GM18909 (cell line): ENCODE data around the gene NRF1.
"Not testable (repeated sequence)": the region's sequence is repeated elsewhere in the genome, so short reads cannot be mapped to it uniquely, and the experiment has no call there.

Experiments
- ATAC-seq: cut with Tn5 transposase; IDR thresholded peaks from one replicate; pipeline ENCODE4 v1.9.1; 2021; ENCODE audit warnings: mild to moderate bottlenecking; ENCODE audit not compliant: unreplicated experiment, poor library complexity

Gene NRF1

DNA sequence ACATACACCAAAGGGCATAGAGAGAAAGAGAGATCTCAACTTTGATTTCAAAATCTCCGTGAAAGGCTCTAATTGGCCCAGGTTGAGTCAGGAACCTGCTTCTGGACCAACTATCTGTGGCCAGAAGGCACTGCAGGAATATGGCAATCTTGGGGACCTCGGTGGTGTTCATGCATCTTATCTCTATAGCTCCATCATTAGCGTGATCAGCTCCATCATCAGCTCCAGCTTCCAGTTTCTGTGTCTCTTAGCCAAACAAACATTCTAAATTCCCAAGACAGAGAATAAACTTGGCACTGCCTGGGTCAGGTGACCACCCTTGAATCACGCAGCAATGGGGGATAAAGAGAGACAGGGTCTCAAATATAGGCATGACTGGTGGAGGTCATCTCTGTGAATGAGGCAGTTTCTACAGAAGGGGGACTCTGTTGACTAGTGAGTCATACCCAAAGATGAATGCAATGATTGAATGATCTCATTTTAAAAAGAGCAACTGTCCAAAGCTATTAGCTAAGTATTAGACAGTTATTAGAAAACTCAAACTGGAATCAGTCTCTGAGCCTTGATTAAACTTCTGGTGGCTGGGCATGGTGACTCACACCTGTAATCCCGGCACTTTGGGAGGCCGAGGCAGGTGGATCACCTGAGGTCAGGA is 5.4 kb upstream of the NRF1 start:
- ATAC-seq, result no peak

DNA sequence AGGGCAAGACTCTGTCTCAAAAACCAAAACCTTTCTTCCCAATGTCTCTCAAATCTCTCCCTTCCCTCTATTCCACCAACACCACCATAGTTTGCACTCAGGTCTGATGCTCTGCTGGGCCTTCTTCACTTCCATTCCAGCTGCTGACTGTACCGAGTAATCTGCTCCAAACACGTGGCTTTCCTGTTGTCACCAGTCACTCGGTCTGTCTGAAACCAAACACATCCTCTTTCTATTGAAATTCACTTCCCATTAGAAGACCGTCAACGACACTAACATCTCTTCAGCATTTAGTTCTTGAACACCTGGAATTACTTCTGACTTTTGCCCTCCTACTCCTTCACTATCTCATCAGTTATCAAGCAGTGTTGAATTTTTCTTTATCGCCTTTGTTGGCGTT is 4.7 kb upstream of the NRF1 start:
- ATAC-seq, result no peak

DNA sequence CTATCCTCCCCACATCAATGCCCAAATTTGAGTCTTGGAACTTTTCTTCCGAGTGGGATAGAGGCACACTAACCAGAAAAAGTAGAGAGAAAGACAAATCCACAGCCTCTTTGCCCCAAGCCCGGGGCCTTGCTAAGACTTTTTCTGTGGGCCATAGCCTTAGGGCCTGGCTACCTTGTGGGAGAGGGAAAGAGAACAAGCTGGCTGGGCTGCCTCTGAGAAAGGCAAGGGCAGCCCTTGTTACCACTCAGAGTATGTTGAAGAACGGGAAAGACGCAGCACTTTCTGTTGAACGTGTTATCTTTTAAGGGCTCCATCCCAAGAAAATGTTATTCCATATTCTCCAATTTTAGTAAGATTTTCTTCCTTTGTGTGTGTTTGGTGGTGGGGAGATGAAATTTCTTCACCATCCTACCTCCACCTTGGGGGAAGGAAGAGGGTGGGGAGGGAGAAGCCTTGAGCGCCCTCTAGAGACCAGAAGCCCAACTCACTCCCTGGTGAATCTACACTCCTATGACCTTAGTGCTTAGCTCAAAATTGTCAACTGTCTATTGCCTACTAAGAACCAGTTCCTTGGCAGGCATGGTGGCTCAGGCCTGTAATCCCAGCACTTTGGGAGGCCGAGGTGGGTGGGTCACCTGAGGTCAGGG is 3.9 kb upstream of the NRF1 start:
- ATAC-seq, result no peak

DNA sequence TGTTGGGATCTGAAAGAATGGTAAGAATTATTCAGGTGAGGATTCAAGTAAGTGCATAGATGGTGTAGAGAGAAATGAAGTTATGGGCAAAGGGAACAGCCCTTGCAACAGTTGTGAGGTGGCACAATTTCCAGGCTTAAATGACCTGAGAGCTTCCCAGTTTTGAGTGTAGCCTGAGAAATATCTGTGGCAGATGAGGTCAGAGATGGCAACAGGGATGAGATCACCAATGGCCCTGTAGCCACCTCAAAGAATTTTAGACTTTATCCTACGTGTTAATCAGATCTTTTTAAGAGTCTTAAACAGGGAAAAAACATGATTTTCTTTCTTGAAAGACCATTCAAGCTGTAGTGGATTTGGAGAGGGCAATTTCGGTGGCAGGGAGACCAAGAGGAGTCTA is 1.9 kb upstream of the NRF1 start:
- ATAC-seq, result no peak

DNA sequence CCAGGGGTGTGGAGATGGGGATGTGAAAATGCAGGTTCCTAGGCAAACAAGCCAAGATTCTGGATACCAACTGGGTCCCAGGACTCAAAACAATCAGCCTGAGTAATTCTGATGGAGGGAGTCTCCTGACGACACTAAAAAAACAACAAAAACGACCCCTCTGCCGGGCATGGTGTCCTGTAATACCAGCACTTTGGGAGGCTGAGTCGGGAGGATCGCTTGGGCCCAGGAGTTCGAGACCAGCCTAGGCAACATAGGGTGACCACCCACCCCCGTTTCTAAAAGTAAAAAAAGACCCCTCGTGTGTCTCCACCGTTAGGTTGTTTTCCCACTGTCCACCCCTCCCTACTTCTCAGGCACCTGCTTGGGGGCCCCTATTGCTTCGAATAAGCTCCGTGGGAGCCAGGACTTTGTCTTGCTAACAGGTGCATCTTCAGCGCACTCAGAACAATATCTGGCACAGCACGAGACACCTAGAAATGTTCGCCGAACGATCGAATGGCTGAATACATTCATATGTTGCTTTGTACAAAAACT is 743 bp upstream of the NRF1 start:
- no peak for ATAC-seq

DNA sequence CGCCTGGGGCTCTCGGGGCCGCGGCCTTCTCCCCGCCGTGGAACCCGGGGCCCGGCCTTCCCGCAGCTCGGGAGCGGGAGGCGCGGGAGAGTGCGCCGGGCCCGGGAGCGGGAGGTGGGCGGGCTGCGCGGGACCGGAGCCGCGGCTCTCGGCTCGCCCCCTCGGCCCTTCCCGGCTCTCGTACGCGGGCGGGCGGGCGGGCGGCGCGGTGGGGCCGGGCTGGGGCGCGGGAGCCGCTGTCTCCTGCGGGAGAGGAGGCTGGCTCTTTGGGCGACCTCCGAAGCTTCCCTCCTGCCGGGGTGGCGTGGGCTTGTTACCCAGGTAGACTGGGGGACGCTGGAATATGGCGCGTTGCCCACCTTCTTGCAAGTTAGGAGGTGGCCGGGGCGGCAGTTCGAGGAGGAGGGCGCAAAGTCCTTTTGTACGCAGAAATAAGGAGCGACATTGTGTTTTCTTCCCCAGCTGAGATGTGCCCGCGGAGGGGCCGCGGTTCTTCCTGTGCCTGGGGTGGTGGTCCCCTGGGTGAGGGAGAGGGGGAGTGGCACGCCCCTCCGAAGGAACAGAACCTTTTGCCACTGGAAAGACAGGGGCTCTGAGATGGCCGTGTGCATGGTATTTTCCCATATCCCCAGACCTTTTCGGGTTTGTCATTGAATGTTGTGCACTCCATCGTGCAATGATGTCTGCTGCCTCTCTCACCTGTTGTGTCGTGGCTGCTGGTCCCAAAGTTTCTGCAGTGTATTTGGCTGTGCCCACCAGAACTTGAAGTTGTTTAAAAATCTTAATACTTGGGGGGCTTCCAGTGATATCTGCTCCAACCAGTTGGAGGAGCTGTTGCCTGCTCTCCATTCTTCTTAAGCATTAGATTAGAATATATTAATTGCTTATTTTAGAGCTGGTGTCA is 844 bp downstream of the NRF1 start:
- ATAC-seq, result peak; percentile 23

DNA sequence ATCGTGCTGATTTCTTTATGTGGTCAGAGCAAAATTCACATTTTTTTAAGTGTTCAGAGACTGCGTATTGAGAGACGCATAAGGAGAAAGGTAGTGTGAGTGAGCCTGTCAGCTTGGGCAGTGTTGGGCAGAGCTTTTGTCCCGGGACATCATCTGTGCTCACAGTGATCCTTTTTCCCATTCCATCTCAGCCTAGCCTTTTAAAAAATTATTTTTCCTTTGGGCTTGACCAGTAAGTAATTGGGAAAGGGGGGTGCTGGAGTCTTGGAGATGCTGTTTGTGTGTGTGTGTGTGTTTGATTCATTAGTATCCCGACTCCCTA is 1.5 kb downstream of the NRF1 start:
- no peak for ATAC-seq

DNA sequence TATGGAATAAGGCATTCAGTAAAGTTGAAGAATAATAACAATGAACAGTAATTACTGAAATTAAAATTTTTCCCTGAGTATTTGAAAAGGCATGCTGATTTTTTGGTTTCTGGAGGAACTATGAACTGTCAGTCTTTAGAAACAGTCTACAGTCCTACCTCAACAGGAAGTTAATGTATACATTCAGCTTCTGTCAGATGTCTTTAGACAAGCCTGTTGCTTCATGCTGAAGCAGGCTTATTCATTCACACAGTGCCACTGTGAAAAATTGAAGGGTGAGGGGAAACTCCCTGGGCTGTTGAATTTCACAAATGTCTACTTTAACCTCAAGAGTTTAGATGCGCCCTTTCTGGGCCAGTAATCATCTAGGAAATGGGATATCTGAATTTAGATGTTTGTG is 3.5 kb downstream of the NRF1 start:
- ATAC-seq, result peak; percentile 56

DNA sequence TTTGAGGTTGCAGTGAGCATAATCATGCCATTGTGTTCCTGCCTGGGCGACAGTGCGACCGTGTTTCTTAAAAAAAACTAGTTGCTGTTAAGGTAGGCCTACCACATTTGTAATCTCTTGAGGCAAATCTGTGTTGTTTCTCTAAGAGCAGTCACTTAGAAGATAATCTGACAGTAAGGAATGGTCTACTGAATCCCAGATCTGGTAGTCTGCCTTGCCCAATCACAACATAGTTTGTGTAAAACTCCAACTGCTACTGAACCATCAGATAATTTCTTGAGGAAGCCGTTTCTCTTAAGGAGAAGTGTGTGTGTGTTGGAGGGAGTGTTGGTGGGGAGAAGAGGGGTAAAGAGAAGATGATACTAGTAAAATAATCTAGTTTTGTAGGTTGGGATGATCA is 5.0 kb downstream of the NRF1 start:
- no peak for ATAC-seq

DNA sequence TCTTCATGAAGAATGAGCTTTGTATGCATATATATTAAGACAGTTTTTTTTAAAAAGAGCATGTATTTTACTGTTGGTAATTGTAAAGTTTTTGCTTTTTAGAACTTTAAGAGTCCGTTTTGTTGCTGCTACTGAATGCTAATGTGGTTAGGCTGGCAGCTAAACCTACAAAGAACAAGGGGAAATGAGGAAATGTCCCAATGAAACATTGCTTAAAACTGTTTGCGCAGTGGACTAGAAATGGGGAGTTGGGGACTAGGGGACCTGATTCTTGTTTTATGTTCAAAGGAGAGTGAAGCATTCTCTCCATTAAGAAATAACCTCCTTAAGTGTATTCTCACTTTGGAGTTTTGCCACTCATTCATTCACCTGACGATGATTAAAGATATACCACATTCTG is 5.7 kb downstream of the NRF1 start:
- no peak for ATAC-seq

DNA sequence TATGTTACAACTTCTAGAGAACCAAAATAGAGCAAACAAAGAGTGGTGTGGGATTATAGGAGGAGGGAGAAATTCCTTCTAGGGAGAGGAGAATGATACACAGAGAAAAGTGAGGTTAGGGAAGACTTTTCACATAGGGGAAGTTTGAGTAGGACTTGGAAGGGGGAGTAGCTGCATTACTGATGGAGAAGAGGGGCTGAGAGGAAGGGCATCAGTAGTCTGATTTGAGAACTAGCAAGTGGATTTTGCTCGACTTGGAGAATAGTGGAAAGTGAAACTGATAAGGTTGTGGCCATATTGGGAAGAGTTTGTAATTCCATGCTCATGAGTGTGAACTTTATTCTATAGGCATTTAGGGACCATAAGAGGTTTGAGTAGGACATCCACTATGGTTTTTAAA is 6.1 kb downstream of the NRF1 start:
- no peak for ATAC-seq

DNA sequence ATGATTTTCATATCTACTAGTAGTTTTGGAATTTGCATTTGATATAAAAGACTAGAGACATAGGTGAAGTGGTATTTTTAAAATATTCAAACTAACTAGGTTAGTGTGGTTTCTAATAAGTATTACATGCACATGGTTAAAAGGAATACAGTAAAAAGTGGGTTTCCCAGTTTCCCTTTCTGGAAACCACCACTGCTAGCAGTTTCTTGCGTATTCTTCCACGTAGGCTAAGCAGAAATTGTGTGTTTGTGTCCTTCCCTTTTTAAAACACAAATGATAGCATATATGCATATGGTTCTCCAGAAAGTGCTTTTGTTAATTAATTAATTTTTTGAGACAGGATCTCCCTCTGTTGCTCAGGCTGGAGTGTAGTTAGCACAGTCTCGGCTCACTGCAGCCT is 15.4 kb downstream of the NRF1 start:
- no peak for ATAC-seq

DNA sequence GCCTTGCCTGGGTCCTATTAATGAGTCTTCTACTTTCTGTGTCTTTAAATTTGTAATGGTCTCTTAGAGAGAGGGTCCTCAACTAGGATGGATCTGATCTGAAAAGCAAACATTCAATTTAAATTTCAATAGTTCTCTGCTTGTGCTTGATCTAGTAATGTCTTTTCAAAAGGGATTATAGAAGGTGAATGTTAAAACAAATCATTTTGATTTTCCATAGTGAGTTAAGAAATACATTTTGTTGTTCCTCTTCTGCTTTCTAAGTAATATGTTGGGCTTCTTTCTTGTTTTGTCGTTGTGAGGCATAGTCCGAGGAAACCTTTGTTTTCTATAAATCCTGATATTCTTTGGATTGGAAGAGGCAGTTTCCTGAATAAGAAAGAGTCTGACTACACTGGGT is 18.8 kb downstream of the NRF1 start:
- ATAC-seq, result no peak

DNA sequence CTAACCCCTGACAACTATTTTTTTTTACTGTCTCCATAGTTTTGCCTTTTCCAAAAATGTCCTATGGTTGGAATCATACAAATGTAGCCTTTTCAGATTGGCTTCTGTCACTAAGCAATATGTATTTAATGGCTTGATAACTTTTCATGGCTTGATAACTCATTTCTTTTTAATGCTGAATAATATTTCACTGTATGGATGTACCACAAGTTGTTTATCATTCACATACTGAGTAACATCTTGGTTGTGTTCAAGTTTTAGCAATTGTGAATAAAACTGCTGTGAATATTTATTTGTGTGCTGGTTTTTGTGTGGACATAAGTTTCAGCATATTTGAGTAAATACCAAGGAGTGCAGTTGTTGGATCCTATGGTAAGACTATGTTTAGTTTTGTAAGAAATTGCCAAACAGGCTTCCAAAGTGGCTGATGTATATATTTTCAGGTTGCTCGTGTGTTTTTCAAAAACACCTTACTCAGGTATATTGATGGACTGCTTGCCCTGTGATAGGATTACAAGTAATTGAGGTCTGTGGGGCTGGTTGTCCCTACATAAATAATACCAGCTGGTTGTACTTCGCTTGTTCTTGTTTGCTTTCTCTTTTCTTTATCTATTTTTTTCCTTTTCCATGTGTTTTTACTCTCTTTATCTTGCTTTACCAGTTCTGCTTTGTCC is 23.0 kb downstream of the NRF1 start:
- no peak for ATAC-seq

DNA sequence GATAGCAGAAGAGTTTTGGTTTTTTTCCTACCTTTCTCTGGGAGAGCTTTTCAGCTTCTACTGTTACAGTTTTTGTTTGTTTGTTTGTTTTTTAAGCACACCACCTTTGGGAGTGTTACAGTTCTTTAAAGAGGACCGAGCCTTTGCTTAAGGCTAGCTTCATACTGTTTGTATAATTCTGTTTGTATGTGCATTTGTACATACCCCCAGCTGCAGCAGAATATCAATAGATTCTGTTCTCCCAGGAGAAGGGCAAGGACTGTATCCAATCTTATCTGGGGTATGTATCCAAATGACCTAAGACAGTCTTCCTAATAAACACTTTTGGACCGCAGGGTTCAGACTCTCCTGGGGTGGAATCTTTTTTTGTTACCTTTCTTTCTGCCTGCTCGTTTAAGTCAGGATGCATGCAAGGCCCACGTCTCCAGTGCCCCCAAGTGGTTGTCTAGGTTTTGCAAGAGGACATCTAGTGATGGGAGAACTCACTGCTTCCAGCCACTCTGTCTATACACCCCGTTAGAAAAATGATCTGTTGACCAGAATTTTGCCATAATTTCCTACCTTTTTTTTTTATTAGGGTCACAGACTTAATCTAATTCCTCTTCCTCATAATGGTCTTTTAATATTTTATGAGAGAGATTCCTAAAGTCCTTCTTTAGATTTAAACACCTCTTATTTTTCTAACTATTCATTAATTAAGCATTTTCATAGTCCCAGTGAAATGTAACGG is 23.9 kb downstream of the NRF1 start:
- peak; percentile 73 for ATAC-seq

DNA sequence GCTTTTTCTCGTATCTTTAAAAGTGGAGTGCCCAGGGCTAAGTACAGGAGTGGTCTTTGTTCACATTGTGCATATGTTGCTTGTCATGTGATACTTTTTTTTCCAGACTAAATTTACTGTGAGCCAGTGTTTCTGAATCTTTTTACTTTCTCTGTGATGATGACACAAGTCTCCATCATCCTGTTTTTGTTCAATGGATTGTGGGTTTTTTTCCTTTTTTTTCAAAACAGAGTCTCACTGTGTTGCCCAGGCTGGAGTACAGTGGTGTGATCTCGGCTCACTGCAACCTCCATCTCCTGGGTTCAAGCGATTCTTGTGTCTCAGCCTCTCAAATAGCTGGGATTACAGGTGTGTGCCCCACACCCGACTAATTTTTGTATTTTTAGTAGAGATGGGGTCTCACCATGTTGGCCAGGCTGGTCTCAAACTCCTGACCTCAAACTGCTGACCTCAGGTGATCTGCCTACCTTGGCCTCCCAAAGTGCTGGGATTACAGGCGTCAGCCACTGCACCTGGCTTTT is 24.6 kb downstream of the NRF1 start:
- not testable (repeated sequence) for ATAC-seq

DNA sequence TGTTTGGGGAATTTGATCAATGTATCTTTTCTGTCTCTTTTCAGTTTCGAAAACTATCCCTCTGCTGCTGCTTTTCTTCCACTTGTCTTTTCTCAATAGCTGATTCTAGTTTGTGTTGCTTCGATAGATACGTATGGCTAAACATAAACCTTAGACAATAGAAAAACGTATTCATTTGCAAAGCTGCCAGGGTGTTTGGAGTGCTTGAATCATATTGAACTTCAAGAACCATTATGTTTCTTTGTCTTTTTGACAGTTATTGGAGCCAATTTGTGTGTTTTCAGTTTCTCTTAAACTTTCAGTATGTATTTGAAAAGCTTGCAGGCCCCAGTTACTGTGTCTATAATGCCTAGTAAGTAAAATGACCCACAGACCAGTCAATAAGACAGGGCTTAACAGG is 25.1 kb downstream of the NRF1 start:
- ATAC-seq, result no peak

DNA sequence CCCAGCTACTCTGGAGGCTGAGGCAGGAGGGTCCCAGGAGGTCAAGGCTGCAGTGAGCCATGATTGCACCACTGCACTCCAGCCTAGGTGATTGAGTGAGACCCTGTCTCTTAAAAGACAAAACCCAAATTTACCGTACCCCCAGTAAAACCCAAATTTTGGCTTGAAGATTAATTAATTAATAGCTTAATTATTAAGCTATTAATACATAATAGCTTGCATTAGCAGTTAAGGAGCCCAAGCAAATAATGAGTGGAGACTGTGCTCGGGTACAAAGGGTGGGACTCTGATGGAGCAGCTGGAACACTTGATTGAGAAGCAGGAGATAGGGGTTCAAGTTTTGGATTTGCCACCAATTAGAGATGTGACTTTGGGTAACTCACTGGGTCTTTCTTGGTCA is 28.9 kb downstream of the NRF1 start:
- no peak for ATAC-seq

DNA sequence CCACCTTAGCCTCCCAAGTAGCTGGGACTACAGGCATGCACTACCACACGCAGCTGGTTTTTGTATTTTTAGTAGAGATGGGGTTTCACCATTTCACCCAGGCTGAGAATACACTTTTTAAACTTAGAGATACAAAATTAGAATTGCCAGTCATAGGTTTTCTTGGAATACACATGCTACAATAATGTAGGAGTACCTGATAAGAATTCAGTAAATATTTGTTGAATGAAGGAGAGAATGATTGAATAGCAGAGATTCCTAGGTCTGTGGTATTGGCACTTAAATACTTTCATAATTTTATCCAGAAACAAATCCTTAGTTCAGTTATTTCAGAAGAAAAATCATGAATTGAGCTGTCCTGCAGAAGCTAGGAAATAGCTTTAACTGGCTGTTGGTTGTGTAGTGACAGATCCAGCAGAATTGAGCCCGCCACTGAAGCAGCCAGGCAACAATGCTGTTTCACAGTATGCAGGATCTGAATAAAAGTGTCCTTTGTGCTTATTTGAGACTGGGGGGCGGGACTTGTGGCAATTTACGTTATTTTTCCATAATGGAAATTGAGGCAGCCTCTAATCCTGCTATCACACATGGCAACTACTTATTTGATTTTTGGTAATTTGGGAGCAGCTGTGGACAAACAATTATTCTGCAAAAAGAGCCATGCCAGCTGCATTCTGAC is 31.5 kb downstream of the NRF1 start:
- ATAC-seq, result no peak
